Measurements from ENCODE around the gene STRADA. TPM values are rescaled to one million over a fixed set of nuclear protein-coding genes. Genes with fewer than 3 reads are reported as not detected.

The STRADA gene
- total and polyA plus RNA-seq, 2 donors (not counting 1 experiment from before 2014, with no cell fraction given), result 22.8 TPM

GRCh38 chr17:63659850-63660249, 81.7 kb downstream of the STRADA start:
- Histone ChIP-seq H3K4me1 (ENCODE audit: control insufficient read depth, extremely low read depth, insufficient read depth, low read length) (no peaks in the 10 kb centered on the region), H3K4me2 (ENCODE audit: extremely low read depth, insufficient read depth, low read length) (no peak overlapping the region), H2AFZ (ENCODE audit: low read length) (no peak overlapping the region), H3K36me3 (ENCODE audit: control insufficient read depth, insufficient read depth, low read length) (no peaks in the 10 kb centered on the region), H3K27me3 (ENCODE audit: control insufficient read depth, insufficient read depth, low read length) (no peaks in the 10 kb centered on the region), H3K27ac (ENCODE audit: insufficient read depth, low read length) (no peak overlapping the region), H3K9ac (ENCODE audit: insufficient read depth, low read length) (no peak overlapping the region), H3K4me3 (replicated peaks in 1 of 4; ENCODE audit: control extremely low read depth in 1 of 4, insufficient read depth in 1 of 4, low read depth in 3 of 4, low read length in 4 of 4) (no peak overlapping the region), H3K79me2 (ENCODE audit: control insufficient read depth, insufficient read depth, low read length) (no peaks in the 10 kb centered on the region), H3K9me3 (ENCODE audit: control insufficient read depth, insufficient read depth, low read depth, low read length) (no peaks in the 10 kb centered on the region), H4K20me1 (ENCODE audit: control insufficient read depth, extremely low read depth, insufficient read depth, low read length) (no peaks in the 10 kb centered on the region)
- DNase-seq (ENCODE audit: low read depth in 2 of 2), result no peak
- TF ChIP-seq EZH2 (IDR thresholded peaks at IDR 0.05; ENCODE audit: low read length, missing control alignments) (no peak), CTCF (conservative IDR thresholded peaks at IDR 0.05 in 1 of 2, IDR thresholded peaks at IDR 0.05 in 1 of 2; ENCODE audit: low read depth in 1 of 2, low read length in 2 of 2) (no peak)

- H3K4me3 ChIP-seq (replicated peaks in 1 of 4; ENCODE audit: control extremely low read depth in 1 of 4, insufficient read depth in 1 of 4, low read depth in 3 of 4, low read length in 4 of 4), result no peak overlapping the region
- no peaks in the 10 kb centered on the region for H3K27me3 ChIP-seq (ENCODE audit: control insufficient read depth, insufficient read depth, low read length)
- no peak overlapping the region for H2AFZ ChIP-seq (ENCODE audit: low read length)
- DNase-seq (ENCODE audit: low read depth in 2 of 2), result peak in 1 of 2 donors; percentile 12
- no peaks in the 10 kb centered on the region for H3K9me3 ChIP-seq (ENCODE audit: control insufficient read depth, insufficient read depth, low read depth, low read length)
- H4K20me1 ChIP-seq (ENCODE audit: control insufficient read depth, extremely low read depth, insufficient read depth, low read length), result no peaks in the 10 kb centered on the region
- H3K4me1 ChIP-seq (ENCODE audit: control insufficient read depth, extremely low read depth, insufficient read depth, low read length), result no peaks in the 10 kb centered on the region
- no peak overlapping the region for H3K4me2 ChIP-seq (ENCODE audit: extremely low read depth, insufficient read depth, low read length)
- H3K27ac ChIP-seq (ENCODE audit: insufficient read depth, low read length), result no peak overlapping the region
- H3K36me3 ChIP-seq (ENCODE audit: control insufficient read depth, insufficient read depth, low read length), result no peaks in the 10 kb centered on the region
- H3K9ac ChIP-seq (ENCODE audit: insufficient read depth, low read length), result no peak overlapping the region
- TF ChIP-seq EZH2 (IDR thresholded peaks at IDR 0.05; ENCODE audit: low read length, missing control alignments) (no peak), CTCF (conservative IDR thresholded peaks at IDR 0.05 in 1 of 2, IDR thresholded peaks at IDR 0.05 in 1 of 2; ENCODE audit: low read depth in 1 of 2, low read length in 2 of 2) (no peak)
- H3K79me2 ChIP-seq (ENCODE audit: control insufficient read depth, insufficient read depth, low read length), result no peaks in the 10 kb centered on the region
Measured at GRCh38 chr17:63658366-63658765, 83.2 kb downstream of the STRADA start.

- H3K4me1 ChIP-seq (ENCODE audit: control insufficient read depth, extremely low read depth, insufficient read depth, low read length), result no peaks in the 10 kb centered on the region
- H3K4me2 ChIP-seq (ENCODE audit: extremely low read depth, insufficient read depth, low read length), result no peak overlapping the region
- no peaks in the 10 kb centered on the region for H3K27me3 ChIP-seq (ENCODE audit: control insufficient read depth, insufficient read depth, low read length)
- H3K27ac ChIP-seq (ENCODE audit: insufficient read depth, low read length), result no peak overlapping the region
- no peaks in the 10 kb centered on the region for H3K79me2 ChIP-seq (ENCODE audit: control insufficient read depth, insufficient read depth, low read length)
- H3K4me3 ChIP-seq (replicated peaks in 1 of 4; ENCODE audit: control extremely low read depth in 1 of 4, insufficient read depth in 1 of 4, low read depth in 3 of 4, low read length in 4 of 4), result no peak overlapping the region
- TF ChIP-seq CTCF (conservative IDR thresholded peaks at IDR 0.05 in 1 of 2, IDR thresholded peaks at IDR 0.05 in 1 of 2; ENCODE audit: low read depth in 1 of 2, low read length in 2 of 2) (no peak), EZH2 (IDR thresholded peaks at IDR 0.05; ENCODE audit: low read length, missing control alignments) (no peak)
- no peak for DNase-seq (ENCODE audit: low read depth in 2 of 2)
- no peaks in the 10 kb centered on the region for H3K9me3 ChIP-seq (ENCODE audit: control insufficient read depth, insufficient read depth, low read depth, low read length)
- no peaks in the 10 kb centered on the region for H3K36me3 ChIP-seq (ENCODE audit: control insufficient read depth, insufficient read depth, low read length)
- H4K20me1 ChIP-seq (ENCODE audit: control insufficient read depth, extremely low read depth, insufficient read depth, low read length), result no peaks in the 10 kb centered on the region
- H2AFZ ChIP-seq (ENCODE audit: low read length), result no peak overlapping the region
- no peak overlapping the region for H3K9ac ChIP-seq (ENCODE audit: insufficient read depth, low read length)
Measured at GRCh38 chr17:63657786-63658185, 83.8 kb downstream of the STRADA start.

All from fibroblast of lung (primary cell).